RWPE2 (cell line): Measurements from ENCODE around the gene KRTAP4-7.
A peak's percentile ranks its signal among the peaks of the same experiment; 100 is the strongest.
"Not testable (repeated sequence)": the region's sequence is repeated elsewhere in the genome, so short reads cannot be mapped to it uniquely, and the experiment has no call there.

Source experiments
- ATAC-seq: fragments of 200-7000 bp; cut with Tn5 transposase; 3 replicates; pipeline ENCODE4 v1.9.1; 2021; ENCODE audit warnings: low read depth
- DNase-seq: peaks from one replicate; pipeline ENCODE4 v3.0.0-alpha.2; 2020; ENCODE audit warnings: low spot score
- H3K27ac ChIP-seq: fragments of 450-650 bp; 2 replicates; pipeline ENCODE4 v1.5.1; 2017; ENCODE audit warnings: mild to moderate bottlenecking; ENCODE audit not compliant: poor library complexity, severe bottlenecking
- H3K27me3 ChIP-seq: fragments of 250-450 bp; sonication (Bioruptor Pico); 2 replicates; pipeline ENCODE4 v1.5.1; 2021; ENCODE audit warnings: mild to moderate bottlenecking, moderate library complexity; ENCODE audit not compliant: insufficient read depth, poor library complexity, severe bottlenecking
- H3K36me3 ChIP-seq: fragments of 250-450 bp; sonication (Bioruptor Pico); 2 replicates; pipeline ENCODE4 v1.5.1; 2020; ENCODE audit warnings: low read depth, mild to moderate bottlenecking, moderate library complexity
- H3K4me1 ChIP-seq: fragments of 250-450 bp; sonication (Bioruptor Pico); 2 replicates; pipeline ENCODE4 v1.5.1; 2021; ENCODE audit warnings: mild to moderate bottlenecking, moderate library complexity; ENCODE audit not compliant: insufficient read depth, poor library complexity, severe bottlenecking
- H3K4me3 ChIP-seq: fragments of 250-450 bp; sonication (Bioruptor Pico); 2 replicates; pipeline ENCODE4 v1.5.1; 2021; ENCODE audit warnings: mild to moderate bottlenecking, moderate library complexity; ENCODE audit not compliant: severe bottlenecking
- H3K9me3 ChIP-seq: fragments of 250-450 bp; sonication (Bioruptor Pico); 2 replicates; pipeline ENCODE4 v1.5.1; 2021; ENCODE audit warnings: mild to moderate bottlenecking, moderate library complexity; ENCODE audit not compliant: severe bottlenecking
- TF ChIP-seq, protein P1 (sequence below): fragments of 450-650 bp; IDR thresholded peaks from one replicate; pipeline ENCODE4 v1.5.1; 2017; ENCODE audit warnings: mild to moderate bottlenecking, moderate library complexity; ENCODE audit not compliant: poor library complexity, severe bottlenecking

Gene KRTAP4-7

DNA sequence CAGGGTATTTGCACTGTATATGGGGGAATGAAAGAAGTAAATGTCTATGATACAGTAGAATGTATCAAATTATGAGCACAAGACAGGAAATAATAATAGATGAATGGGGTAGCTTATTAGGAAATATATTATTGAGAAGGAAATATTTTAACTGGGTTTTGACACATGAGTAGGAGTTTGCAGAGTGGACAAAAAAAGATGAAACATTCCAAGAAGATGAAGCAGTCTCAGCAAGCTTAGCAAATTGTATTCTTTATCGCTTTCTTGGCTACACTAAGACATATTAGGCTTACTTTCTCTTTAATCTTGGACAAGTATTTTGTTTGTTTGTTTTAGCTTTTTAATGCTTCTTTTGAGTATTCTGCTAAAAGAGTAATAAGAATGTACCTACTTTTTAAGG is 19.9 kb downstream of the KRTAP4-7 start:
- TF ChIP-seq, protein P1, sequence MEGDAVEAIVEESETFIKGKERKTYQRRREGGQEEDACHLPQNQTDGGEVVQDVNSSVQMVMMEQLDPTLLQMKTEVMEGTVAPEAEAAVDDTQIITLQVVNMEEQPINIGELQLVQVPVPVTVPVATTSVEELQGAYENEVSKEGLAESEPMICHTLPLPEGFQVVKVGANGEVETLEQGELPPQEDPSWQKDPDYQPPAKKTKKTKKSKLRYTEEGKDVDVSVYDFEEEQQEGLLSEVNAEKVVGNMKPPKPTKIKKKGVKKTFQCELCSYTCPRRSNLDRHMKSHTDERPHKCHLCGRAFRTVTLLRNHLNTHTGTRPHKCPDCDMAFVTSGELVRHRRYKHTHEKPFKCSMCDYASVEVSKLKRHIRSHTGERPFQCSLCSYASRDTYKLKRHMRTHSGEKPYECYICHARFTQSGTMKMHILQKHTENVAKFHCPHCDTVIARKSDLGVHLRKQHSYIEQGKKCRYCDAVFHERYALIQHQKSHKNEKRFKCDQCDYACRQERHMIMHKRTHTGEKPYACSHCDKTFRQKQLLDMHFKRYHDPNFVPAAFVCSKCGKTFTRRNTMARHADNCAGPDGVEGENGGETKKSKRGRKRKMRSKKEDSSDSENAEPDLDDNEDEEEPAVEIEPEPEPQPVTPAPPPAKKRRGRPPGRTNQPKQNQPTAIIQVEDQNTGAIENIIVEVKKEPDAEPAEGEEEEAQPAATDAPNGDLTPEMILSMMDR, result no peak
- Histone ChIP-seq H3K9me3 (peaks cover 3% of the 10 kb centered on the region), H3K36me3 (no peaks in the 10 kb centered on the region), H3K27ac (peak overlapping the region; percentile 70), H3K4me1 (peaks cover 26% of the 10 kb centered on the region), H3K4me3 (no peak overlapping the region), H3K27me3 (no peaks in the 10 kb centered on the region)
- ATAC-seq, result no peak
- DNase-seq, result no peak

DNA sequence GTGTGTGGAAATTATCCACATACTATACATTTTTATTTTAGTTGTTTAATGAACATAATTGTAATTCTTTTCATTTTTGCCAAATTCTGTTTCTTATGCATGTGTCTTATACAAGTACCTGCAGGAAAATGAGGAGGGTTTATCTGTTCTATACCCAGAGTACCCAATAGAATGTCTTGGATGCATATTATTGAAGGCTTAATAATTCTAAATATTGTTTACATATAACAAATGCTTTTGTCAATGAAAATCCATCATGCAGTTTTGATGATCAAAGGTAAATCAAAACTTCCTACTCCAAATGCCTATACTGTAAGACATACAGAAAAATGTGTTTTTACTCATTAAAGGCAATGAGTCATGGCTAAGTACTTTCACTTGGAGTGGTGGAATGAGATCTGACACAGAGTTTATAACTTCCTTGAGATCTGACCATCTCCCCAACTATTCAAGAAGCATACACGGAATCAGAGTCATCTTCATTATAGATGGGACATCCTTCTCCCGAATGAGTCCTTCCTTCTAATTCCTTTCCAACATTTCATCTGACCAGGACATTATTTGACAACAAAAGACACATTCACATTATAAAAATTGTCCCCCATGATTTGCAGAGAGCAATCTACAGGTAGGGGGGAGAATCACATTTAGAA is 20.6 kb downstream of the KRTAP4-7 start:
- H3K36me3 ChIP-seq, H3K9me3 ChIP-seq, H3K4me3 ChIP-seq, DNase-seq, H3K27me3 ChIP-seq: not testable (repeated sequence)
- peak; percentile 91 for ATAC-seq
- Histone ChIP-seq H3K27ac (peak overlapping the region; percentile 70), H3K4me1 (peaks cover 21% of the 10 kb centered on the region)

DNA sequence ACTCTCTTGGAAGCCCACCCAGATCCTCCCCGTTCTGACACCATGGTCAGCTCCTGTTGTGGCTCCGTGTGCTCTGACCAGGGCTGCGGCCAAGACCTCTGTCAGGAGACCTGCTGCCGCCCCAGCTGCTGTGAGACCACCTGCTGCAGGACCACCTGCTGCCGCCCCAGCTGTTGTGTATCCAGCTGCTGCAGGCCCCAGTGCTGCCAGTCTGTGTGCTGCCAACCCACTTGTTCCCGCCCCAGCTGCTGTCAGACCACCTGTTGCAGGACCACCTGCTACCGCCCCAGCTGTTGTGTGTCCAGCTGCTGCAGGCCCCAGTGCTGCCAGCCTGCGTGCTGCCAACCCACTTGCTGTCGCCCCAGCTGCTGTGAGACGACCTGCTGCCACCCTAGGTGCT is 21.4 kb downstream of the KRTAP4-7 start, which contains the start of gene KRTAP4-9:
KRTAP4-9 (plus strand) TSS at position 43 of the 400 bp plus-strand sequence; CDS start at position 43, 0 bp downstream.
- H3K36me3 ChIP-seq, H3K4me3 ChIP-seq, H3K27me3 ChIP-seq, ATAC-seq, DNase-seq, H3K9me3 ChIP-seq: not testable (repeated sequence)
- Histone ChIP-seq H3K27ac (peak within 1 kb of the TSS; percentile 70), H3K4me1 (peaks cover 13% of the 10 kb centered on the region)

DNA sequence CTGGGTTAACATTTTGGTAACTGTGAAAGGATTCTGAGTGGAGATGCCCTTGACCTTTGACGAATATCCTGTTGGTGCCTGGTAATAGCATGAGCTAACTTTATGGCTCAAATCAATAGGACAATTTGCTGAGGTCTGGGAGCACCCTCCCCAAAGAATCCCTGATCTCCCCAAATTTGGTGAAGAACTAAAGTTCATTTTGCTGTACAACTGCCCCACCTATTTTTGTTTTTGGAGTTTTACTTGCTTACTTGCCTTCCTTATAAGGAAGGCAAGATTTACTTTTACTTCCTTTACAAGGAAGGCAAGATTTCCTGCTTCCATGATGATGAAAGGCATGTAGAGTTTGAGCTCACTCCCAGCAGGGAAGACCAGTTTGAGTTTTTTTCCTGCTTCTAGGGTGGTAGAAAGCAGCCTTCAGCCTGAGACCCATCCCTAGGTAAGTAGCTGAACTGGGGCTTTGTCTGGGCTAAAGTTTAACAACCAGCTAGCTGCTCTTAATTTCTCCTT is 24.0 kb downstream of the KRTAP4-7 start:
- TF ChIP-seq, protein P1, result no peak
- no peaks in the 10 kb centered on the region for H3K27me3 ChIP-seq
- H3K36me3 ChIP-seq, result no peaks in the 10 kb centered on the region
- no peak overlapping the region for H3K27ac ChIP-seq
- no peak overlapping the region for H3K4me3 ChIP-seq
- H3K4me1 ChIP-seq, result peaks cover 6% of the 10 kb centered on the region
- DNase-seq (no peak), ATAC-seq (no peak)
- H3K9me3 ChIP-seq, result no peaks in the 10 kb centered on the region

DNA sequence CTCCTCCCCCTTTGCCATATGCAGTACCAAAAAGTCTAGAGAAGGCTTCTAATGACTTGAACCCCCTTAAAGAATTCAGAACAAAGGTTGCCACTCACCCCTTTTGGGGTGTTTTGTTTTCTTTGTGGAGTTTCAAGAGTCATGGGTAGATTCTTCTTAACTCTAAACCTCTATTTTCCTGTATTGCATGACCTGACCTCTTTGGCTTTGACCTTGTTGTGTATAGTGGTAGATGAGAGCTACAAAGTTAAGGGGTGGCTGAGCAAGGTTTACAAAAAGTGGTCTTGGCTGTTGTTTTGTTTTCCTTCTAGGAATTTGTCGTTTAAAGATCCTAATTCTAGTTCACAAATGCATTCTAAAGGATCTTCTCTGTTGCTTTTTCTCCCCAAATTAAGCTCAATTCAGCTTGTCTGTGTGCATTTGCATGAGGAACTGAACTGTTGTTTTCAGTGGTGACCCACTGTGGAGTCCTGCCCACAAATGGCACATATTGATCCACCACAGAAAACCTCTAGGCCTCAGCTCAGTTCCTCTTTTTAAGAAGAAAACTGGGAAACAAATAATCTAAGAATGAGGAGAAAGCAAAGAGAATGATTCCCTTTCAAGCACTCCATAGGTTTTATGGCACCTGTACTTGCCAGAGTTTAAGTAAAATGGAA is 24.9 kb downstream of the KRTAP4-7 start:
- not testable (repeated sequence) for H3K4me3 ChIP-seq, DNase-seq, H3K36me3 ChIP-seq, H3K27me3 ChIP-seq, H3K27ac ChIP-seq, ATAC-seq, H3K9me3 ChIP-seq, H3K4me1 ChIP-seq

DNA sequence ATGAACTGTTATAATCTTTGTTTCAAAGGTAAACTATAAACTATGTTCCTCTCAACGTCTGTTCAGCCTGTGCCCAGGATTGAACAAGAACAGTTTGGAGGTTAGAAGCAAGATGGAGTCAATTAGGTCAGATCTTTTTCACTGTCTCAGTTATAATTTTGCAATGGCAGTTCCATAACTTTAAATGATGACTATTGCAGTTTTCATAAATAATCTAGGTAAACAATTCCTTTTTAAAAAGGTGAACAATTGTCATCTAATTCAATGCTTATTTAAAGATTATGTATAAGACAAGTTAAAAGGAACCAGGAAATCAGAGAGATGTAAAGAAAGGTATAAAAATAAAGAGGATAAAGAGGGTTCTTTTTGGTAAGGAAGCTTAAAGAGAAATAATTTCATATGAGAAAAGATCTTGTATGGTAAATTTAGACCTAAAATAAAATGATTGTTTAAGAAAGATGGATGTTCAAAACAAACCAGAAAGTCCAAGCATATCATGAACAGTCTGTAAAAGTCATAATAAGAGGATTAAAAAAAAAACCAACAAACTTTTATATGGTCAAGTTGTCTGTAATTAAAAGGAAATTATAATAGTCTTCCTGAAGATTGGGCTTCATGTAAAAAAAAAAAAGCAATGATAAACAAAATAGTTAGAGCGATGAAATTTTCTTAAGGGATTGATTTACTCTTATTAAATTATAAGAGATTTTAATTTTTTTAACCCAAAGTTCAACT is 27.4 kb downstream of the KRTAP4-7 start:
- no peak overlapping the region for H3K27ac ChIP-seq
- no peaks in the 10 kb centered on the region for H3K36me3 ChIP-seq
- H3K4me1 ChIP-seq, result no peaks in the 10 kb centered on the region
- H3K9me3 ChIP-seq, result no peaks in the 10 kb centered on the region
- no peaks in the 10 kb centered on the region for H3K27me3 ChIP-seq
- no peak for DNase-seq
- no peak overlapping the region for H3K4me3 ChIP-seq
- no peak for ATAC-seq
- TF ChIP-seq, protein P1, result no peak
